Measurements from ENCODE around the gene STAP1.

The STAP1 gene

DNA sequence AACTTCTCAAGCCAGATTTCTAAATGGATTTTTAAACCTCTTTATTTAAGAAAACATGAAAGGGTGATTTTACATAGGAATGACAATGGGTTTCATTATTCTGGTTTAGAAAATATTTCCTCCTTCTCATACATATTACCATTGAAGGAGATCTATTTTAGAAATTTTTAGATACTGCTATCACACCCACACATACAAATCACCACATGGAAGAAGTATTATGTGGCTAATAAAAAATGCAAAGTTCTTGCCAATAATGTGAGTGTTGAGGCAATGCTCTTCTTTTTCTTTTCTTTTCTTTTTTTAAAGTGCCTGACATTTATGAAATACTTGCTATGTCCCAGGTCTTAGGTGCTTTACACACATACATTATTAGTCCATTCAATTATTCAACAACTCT, 6.8 kb downstream of the STAP1 start:
- Histone ChIP-seq H3K36me3 (ENCODE audit: insufficient read depth, low read length) (no peaks in the 10 kb centered on the region), H3K4me1 (ENCODE audit: control insufficient read depth, insufficient read depth, low read length) (no peaks in the 10 kb centered on the region), H3K9ac (ENCODE audit: low read depth, low read length) (no peak overlapping the region), H3K4me2 (ENCODE audit: low read length) (no peak overlapping the region), H3K27me3 (ENCODE audit: control insufficient read depth, insufficient read depth, low read length) (no peaks in the 10 kb centered on the region), H3K4me3 (ENCODE audit: low read length) (no peak overlapping the region), H3K9me3 (replicated peaks; ENCODE audit: low read length) (no peaks in the 10 kb centered on the region)

DNA sequence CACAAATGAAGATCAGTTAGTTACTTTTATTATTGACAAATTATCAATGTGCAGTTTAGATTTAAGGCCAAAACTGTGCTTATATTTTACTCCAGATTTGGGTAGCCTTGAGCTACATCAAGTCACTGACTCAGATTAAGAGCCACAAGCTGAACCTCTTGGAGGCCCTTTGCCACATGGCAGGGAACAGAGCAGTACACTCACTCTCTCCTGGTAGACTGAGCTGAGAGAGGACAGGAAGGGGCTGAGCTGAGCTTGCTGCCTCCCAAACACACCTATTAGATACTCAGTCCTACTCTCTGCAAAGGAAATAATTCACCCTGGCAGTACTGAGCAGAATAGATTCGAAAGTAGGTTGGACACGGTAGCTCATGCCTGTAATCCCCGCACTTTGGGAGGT, 7.8 kb downstream of the STAP1 start:
- Histone ChIP-seq H3K36me3 (ENCODE audit: insufficient read depth, low read length) (no peaks in the 10 kb centered on the region), H3K9me3 (replicated peaks; ENCODE audit: low read length) (no peaks in the 10 kb centered on the region), H3K4me3 (ENCODE audit: low read length) (no peak overlapping the region), H3K4me1 (ENCODE audit: control insufficient read depth, insufficient read depth, low read length) (no peaks in the 10 kb centered on the region), H3K4me2 (ENCODE audit: low read length) (no peak overlapping the region), H3K27me3 (ENCODE audit: control insufficient read depth, insufficient read depth, low read length) (no peaks in the 10 kb centered on the region), H3K9ac (ENCODE audit: low read depth, low read length) (no peak overlapping the region)

DNA sequence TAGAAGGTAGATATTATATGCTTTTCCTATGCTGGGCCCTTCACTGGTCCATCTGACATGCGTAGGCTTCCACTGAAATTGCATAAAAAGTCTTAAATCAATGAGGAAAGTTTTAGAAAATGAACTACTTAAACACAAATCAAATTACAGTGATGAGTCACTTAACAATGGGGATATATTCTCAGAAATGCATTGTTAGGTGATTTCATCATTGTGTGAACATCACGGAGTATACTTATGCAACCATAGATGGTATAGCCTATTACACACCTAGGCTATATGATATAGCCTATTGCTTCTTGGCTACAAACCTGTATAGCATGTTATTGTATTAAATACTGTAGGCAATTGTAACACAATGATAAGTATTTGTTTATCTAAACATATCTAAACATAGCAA, 10.3 kb downstream of the STAP1 start:
- no peaks in the 10 kb centered on the region for H3K4me1 ChIP-seq (ENCODE audit: control insufficient read depth, insufficient read depth, low read length)
- H3K9ac ChIP-seq (ENCODE audit: low read depth, low read length), result no peak overlapping the region
- H3K27me3 ChIP-seq (ENCODE audit: control insufficient read depth, insufficient read depth, low read length), result no peaks in the 10 kb centered on the region
- H3K4me3 ChIP-seq (ENCODE audit: low read length), result no peak overlapping the region
- no peaks in the 10 kb centered on the region for H3K9me3 ChIP-seq (replicated peaks; ENCODE audit: low read length)
- no peak overlapping the region for H3K4me2 ChIP-seq (ENCODE audit: low read length)
- H3K36me3 ChIP-seq (ENCODE audit: insufficient read depth, low read length), result no peaks in the 10 kb centered on the region

DNA sequence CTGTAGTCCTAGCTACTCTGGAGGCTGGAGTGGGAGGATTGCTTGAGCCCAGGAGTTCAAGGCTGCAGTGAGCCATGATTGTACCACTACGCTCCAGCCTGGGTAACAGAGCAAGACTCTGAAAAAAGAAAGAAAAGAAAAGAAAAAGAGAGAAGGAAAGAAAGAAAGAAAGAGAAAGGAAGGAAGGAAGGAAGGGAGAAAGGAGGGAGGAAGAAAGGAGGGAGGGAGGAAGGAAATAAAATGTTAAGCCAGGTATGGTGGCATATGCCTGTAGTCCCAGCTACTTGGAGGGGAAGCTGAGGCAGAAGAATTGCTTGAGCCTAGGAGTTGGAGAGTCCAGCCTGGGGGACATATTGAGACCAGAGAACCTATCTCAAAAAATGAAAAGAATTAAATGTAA, 12.0 kb downstream of the STAP1 start:
- Histone ChIP-seq H3K4me2 (ENCODE audit: low read length) (no peak overlapping the region), H3K36me3 (ENCODE audit: insufficient read depth, low read length) (no peaks in the 10 kb centered on the region), H3K27me3 (ENCODE audit: control insufficient read depth, insufficient read depth, low read length) (no peaks in the 10 kb centered on the region), H3K9ac (ENCODE audit: low read depth, low read length) (no peak overlapping the region), H3K4me1 (ENCODE audit: control insufficient read depth, insufficient read depth, low read length) (peaks cover 3% of the 10 kb centered on the region), H3K9me3 (replicated peaks; ENCODE audit: low read length) (no peaks in the 10 kb centered on the region), H3K4me3 (ENCODE audit: low read length) (no peak overlapping the region)

DNA sequence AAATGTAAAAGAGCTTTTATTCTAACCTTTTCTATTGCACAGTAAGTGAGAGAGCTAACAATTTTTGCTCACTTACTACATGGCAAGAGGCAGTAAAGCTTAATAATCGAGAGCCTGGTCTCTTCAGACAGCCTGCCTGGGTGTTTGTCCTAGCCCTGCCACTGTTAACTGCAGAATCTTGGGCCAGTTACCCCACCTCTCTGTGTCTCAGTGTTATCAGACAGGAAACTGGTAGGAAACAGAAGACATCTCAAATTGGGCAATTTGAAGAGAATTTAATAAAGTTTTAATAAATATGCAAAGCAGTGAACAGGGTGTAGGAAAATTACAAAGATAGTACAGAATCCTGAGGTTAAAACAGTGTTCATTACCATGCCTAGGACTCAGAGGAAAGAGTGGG, 13.4 kb downstream of the STAP1 start:
- Histone ChIP-seq H3K9me3 (replicated peaks; ENCODE audit: low read length) (no peaks in the 10 kb centered on the region), H3K4me2 (ENCODE audit: low read length) (no peak overlapping the region), H3K4me1 (ENCODE audit: control insufficient read depth, insufficient read depth, low read length) (peaks cover 3% of the 10 kb centered on the region), H3K4me3 (ENCODE audit: low read length) (no peak overlapping the region), H3K27me3 (ENCODE audit: control insufficient read depth, insufficient read depth, low read length) (no peaks in the 10 kb centered on the region), H3K9ac (ENCODE audit: low read depth, low read length) (no peak overlapping the region), H3K36me3 (ENCODE audit: insufficient read depth, low read length) (no peaks in the 10 kb centered on the region)

DNA sequence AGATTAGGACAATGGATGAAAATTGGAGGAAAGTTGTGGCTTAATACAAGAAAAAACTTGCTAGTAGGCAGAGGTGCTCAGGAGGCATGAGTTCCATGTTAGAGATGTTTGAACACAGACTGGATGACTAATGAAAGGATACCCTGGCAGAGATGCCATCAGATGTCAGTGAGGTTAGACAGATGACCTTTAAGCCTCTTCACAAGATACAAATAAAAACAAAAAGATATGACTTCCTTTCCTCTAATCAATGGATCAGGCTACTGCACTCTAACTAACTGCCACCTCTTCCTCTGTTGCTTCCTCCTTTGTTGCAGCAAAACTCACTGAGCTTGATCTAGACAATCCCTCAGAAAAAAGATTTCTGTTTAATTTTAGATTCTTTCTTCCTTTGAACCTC, 14.7 kb downstream of the STAP1 start:
- H3K4me2 ChIP-seq (ENCODE audit: low read length), result no peak overlapping the region
- H3K4me1 ChIP-seq (ENCODE audit: control insufficient read depth, insufficient read depth, low read length), result peaks cover 3% of the 10 kb centered on the region
- H3K4me3 ChIP-seq (ENCODE audit: low read length), result no peak overlapping the region
- no peaks in the 10 kb centered on the region for H3K36me3 ChIP-seq (ENCODE audit: insufficient read depth, low read length)
- H3K9me3 ChIP-seq (replicated peaks; ENCODE audit: low read length), result no peaks in the 10 kb centered on the region
- H3K9ac ChIP-seq (ENCODE audit: low read depth, low read length), result no peak overlapping the region
- H3K27me3 ChIP-seq (ENCODE audit: control insufficient read depth, insufficient read depth, low read length), result no peaks in the 10 kb centered on the region

DNA sequence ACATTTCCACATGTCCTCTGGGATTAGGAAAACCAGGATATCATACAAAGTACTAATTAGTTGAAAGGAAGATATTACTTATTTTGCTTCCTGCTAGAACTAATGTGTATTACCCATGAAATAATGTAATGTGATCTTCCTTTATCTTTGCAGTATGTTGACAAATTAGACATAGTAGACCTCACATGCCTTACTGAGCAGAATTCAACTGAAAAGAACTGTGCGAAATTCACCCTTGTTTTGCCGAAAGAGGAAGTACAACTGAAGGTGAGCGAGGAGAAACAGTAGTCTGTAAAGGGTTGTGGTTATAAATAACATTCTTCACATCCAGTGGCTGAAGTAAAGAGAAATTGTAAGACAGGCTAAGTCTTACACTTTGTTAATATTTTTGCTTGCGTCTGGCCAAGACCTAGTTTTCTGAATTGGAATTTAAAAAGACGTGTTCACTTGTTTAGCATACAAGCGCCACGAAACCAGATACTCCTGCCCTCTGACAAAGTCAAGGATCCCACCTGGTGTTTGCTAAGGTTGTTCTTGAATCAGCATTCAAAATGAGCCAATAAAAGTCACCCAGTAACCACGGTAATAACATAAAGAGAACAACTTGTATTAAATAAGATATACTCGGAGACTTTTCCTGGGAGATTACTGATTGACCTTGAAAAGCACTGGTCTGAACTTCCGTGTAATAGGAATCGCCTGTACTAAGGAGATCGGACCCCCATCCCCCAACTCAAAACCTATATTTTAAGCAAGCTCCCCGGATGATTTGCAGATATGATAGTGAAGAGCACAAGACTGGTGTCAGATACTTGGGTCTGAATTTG, 16.9 kb downstream of the STAP1 start:
- no peaks in the 10 kb centered on the region for H3K36me3 ChIP-seq (ENCODE audit: insufficient read depth, low read length)
- H3K4me3 ChIP-seq (ENCODE audit: low read length), result peak overlapping the region; percentile 40
- H3K4me2 ChIP-seq (ENCODE audit: low read length), result peak overlapping the region; percentile 58
- H3K27me3 ChIP-seq (ENCODE audit: control insufficient read depth, insufficient read depth, low read length), result no peaks in the 10 kb centered on the region
- peaks cover 3% of the 10 kb centered on the region for H3K4me1 ChIP-seq (ENCODE audit: control insufficient read depth, insufficient read depth, low read length)
- H3K9ac ChIP-seq (ENCODE audit: low read depth, low read length), result no peak overlapping the region
- H3K9me3 ChIP-seq (replicated peaks; ENCODE audit: low read length), result no peaks in the 10 kb centered on the region

DNA sequence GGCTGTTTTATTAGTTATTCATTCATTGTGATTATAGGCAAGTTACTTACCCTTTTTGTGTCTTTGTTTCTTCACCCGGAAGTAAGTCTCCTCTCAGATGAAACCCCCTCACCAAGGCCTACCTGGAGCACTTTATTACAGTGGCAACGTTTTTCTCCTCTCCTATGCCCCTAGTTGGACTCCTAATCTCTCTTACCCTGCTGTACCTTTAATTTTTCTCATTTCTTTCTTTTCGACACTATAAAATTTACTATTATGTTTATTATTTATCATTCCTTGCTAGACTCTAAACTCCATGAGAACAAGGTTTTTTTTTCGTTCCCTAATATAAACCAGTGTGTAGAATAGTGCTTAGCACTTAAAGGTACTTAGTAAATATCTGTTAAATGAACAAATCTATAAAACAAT, 17.5 kb downstream of the STAP1 start:
- Histone ChIP-seq H3K36me3 (ENCODE audit: insufficient read depth, low read length) (no peaks in the 10 kb centered on the region), H3K27me3 (ENCODE audit: control insufficient read depth, insufficient read depth, low read length) (peaks cover 3% of the 10 kb centered on the region), H3K9ac (ENCODE audit: low read depth, low read length) (no peak overlapping the region), H3K4me2 (ENCODE audit: low read length) (peak overlapping the region; percentile 58), H3K9me3 (replicated peaks; ENCODE audit: low read length) (no peaks in the 10 kb centered on the region), H3K4me3 (ENCODE audit: low read length) (peak overlapping the region; percentile 40), H3K4me1 (ENCODE audit: control insufficient read depth, insufficient read depth, low read length) (peaks cover 3% of the 10 kb centered on the region)

DNA sequence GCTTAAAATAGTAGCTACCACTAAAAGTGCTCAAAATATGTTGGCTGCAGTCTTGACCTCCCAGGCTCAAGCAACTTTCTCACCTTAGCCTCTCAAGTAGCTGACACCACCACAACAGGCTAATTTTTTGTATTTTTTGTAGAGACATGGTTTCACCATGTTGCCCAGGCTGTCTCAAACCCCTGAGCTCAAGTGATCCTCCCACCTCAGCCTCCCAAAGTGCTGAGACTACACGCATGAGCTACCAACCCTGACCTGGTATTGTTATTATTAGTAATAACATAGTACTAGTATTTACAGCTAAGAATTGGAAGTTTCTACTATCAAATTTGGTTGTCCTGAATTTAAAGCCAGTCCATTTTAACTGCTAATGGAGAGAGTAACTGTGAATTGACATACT, 18.0 kb downstream of the STAP1 start:
- Histone ChIP-seq H3K27me3 (ENCODE audit: control insufficient read depth, insufficient read depth, low read length) (peaks cover 3% of the 10 kb centered on the region), H3K4me3 (ENCODE audit: low read length) (no peak overlapping the region), H3K36me3 (ENCODE audit: insufficient read depth, low read length) (no peaks in the 10 kb centered on the region), H3K4me1 (ENCODE audit: control insufficient read depth, insufficient read depth, low read length) (peaks cover 3% of the 10 kb centered on the region), H3K9me3 (replicated peaks; ENCODE audit: low read length) (no peaks in the 10 kb centered on the region), H3K4me2 (ENCODE audit: low read length) (no peak overlapping the region), H3K9ac (ENCODE audit: low read depth, low read length) (no peak overlapping the region)

DNA sequence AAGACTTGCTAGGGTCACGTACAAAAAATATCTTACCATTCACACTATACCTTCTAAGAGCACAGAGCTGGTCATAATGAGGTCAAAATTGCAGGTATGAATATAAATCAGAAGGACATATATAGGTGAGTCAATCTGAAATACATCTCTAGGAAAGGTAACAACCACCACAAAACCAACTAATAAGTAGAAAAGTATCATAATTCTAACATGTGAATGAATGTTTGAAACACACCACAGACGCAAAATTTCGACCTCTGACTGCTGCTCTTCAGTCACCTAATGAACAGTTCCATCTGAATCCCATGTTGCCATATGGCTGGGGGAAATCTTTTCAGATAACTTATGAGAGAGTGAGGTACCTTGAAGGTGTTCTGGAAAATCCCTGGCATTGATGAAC, 22.1 kb downstream of the STAP1 start:
- no peak overlapping the region for H3K4me3 ChIP-seq (ENCODE audit: low read length)
- H3K9me3 ChIP-seq (replicated peaks; ENCODE audit: low read length), result no peaks in the 10 kb centered on the region
- H3K36me3 ChIP-seq (ENCODE audit: insufficient read depth, low read length), result no peaks in the 10 kb centered on the region
- no peak overlapping the region for H3K9ac ChIP-seq (ENCODE audit: low read depth, low read length)
- H3K4me1 ChIP-seq (ENCODE audit: control insufficient read depth, insufficient read depth, low read length), result no peaks in the 10 kb centered on the region
- peaks cover 3% of the 10 kb centered on the region for H3K27me3 ChIP-seq (ENCODE audit: control insufficient read depth, insufficient read depth, low read length)
- no peak overlapping the region for H3K4me2 ChIP-seq (ENCODE audit: low read length)

DNA sequence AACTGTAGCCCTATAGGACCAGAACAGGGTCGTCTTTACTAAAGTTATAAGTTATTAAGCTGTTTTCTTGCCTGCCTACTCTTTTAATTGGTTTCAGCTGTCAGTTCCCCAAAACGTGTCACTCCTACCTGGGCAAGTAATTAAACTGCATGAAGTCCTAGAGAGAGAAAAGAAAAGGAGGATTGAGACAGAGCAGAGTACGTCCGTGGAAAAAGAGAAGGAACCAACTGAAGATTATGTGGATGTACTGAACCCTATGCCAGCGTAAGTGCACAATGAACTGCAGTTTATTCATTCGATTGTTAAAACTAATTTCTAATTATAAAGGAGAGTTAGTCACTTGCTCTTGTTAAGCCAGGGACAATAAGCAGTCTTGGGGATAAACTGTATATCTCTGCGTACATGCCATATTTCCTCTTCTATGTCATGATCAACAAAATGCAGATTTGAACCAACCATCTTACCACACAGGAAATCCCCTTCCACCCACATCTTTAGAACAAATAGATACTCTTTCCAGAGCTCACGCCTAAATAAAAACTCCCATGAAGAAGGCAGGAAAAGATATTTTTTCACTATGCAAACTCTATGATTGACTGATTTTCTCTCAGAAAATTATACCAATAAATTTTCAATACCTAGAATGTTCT, 22.8 kb downstream of the STAP1 start:
- Histone ChIP-seq H3K4me3 (ENCODE audit: low read length) (no peak overlapping the region), H3K4me2 (ENCODE audit: low read length) (no peak overlapping the region), H3K9ac (ENCODE audit: low read depth, low read length) (no peak overlapping the region), H3K27me3 (ENCODE audit: control insufficient read depth, insufficient read depth, low read length) (peaks cover 3% of the 10 kb centered on the region), H3K9me3 (replicated peaks; ENCODE audit: low read length) (no peaks in the 10 kb centered on the region), H3K4me1 (ENCODE audit: control insufficient read depth, insufficient read depth, low read length) (no peaks in the 10 kb centered on the region), H3K36me3 (ENCODE audit: insufficient read depth, low read length) (no peaks in the 10 kb centered on the region)

DNA sequence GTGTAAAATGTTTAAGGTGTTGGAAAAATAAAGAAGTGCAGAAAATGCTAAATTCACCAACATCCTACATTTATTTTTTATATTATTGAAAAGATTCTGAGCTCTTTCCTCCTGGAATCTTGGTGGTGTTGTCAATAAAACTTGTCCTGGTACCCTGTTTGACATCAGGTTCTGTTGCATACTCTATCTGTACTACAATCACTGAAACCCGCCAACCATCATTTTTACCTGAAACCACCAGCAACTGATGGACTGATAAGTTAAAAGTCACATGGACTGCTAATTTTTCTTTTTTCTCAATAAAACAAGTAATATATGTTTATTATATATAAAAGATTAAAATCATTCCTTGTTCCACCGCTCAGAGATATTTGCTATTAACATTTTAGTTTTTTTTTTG, 23.4 kb downstream of the STAP1 start:
- Histone ChIP-seq H3K4me2 (ENCODE audit: low read length) (no peak overlapping the region), H3K9ac (ENCODE audit: low read depth, low read length) (no peak overlapping the region), H3K4me3 (ENCODE audit: low read length) (no peak overlapping the region)

More for the DNA sequence above, 23.4 kb downstream of the STAP1 start:
- H3K9me3 ChIP-seq (replicated peaks; ENCODE audit: low read length), result no peaks in the 10 kb centered on the region
- H3K36me3 ChIP-seq (ENCODE audit: insufficient read depth, low read length), result no peaks in the 10 kb centered on the region
- H3K4me1 ChIP-seq (ENCODE audit: control insufficient read depth, insufficient read depth, low read length), result no peaks in the 10 kb centered on the region
- H3K27me3 ChIP-seq (ENCODE audit: control insufficient read depth, insufficient read depth, low read length), result peaks cover 6% of the 10 kb centered on the region

Data from skeletal muscle satellite cell (primary cell).